ENCODE measurements around the gene C9.

Gene C9

DNA sequence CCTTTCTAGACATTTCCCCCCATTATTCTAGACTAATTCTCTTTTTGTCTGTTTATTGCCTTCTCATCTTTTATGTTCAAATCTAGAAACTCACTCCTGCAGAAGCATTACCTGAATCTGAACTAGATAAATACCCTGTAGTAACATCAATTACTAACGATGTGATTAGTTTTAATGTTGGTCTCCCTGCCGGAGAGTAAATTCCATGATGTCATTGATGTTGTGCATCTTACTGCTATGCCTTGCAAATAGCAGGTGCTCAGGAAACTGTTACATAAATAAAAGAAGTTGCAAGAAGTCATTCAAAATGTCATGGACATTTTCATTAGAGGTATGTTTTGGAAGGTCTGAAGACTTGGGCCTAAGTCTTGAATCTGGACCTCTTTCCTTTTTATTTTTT lies 23.0 kb upstream of the C9 start:
- Histone ChIP-seq H3K4me3 (ENCODE audit: low read depth, low read length) (no peak overlapping the region), H3K9me3 (ENCODE audit: control insufficient read depth, insufficient read depth, low read depth, low read length) (no peaks in the 10 kb centered on the region)

DNA sequence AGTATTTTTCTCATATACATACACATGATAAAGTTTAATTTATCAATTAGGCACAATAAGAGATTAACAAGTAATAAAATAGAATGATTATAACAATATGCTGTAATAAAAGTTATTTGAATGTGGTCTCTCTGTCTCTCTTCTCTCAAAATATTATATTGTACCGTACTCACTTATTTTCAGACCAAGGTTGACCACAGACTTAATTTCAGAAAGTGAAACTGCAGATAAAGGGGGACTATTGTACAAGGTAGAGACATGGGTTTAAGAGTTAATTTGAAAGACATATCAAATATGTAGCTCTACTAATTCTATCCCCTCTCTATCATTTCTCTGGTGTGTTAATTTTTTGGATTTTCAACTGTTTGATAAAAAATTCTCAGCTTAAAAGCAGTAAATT lies 20.0 kb upstream of the C9 start:
- no peak overlapping the region for H3K4me3 ChIP-seq (ENCODE audit: low read depth, low read length)
- no peaks in the 10 kb centered on the region for H3K4me1 ChIP-seq (ENCODE audit: control insufficient read depth, insufficient read depth, low read length)
- POLR2A ChIA-PET, result no interaction called here
- H3K9me3 ChIP-seq (ENCODE audit: control insufficient read depth, insufficient read depth, low read depth, low read length), result no peaks in the 10 kb centered on the region
- no peak overlapping the region for H3K27ac ChIP-seq (ENCODE audit: extremely low read depth, low read depth, low read length)
- no peak for TF ChIP-seq ZNF660 (tag by site-specific recombination; IDR thresholded peaks at IDR 0.05)
- TF ChIP-seq, protein P1, sequence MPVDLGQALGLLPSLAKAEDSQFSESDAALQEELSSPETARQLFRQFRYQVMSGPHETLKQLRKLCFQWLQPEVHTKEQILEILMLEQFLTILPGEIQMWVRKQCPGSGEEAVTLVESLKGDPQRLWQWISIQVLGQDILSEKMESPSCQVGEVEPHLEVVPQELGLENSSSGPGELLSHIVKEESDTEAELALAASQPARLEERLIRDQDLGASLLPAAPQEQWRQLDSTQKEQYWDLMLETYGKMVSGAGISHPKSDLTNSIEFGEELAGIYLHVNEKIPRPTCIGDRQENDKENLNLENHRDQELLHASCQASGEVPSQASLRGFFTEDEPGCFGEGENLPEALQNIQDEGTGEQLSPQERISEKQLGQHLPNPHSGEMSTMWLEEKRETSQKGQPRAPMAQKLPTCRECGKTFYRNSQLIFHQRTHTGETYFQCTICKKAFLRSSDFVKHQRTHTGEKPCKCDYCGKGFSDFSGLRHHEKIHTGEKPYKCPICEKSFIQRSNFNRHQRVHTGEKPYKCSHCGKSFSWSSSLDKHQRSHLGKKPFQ (tag by site-specific recombination; IDR thresholded peaks at IDR 0.05), result no peak
- TF ChIP-seq ZNF394 (tag by site-specific recombination; IDR thresholded peaks at IDR 0.05; ENCODE audit: borderline replicate concordance), result no peak
- no peak for TF ChIP-seq ZNF19 (tag by site-specific recombination; IDR thresholded peaks at IDR 0.05; ENCODE audit: low read depth)
- TF ChIP-seq ZNF274 (IDR thresholded peaks at IDR 0.05; ENCODE audit: low read length), result no peak
- no peak for TF ChIP-seq ZNF274 (tag by site-specific recombination; IDR thresholded peaks at IDR 0.05; ENCODE audit: borderline replicate concordance)
- no peak for TF ChIP-seq ZNF473 (tag by site-specific recombination; IDR thresholded peaks at IDR 0.05)
- no peak for TF ChIP-seq ZNF10 (tag by site-specific recombination; IDR thresholded peaks at IDR 0.05)
- no peak for TF ChIP-seq ZBTB8A (tag by site-specific recombination; IDR thresholded peaks at IDR 0.05)
- no peak for TF ChIP-seq ZNF677 (tag by site-specific recombination; IDR thresholded peaks at IDR 0.05)
- no peak for TF ChIP-seq ZNF610 (tag by site-specific recombination; IDR thresholded peaks at IDR 0.05; ENCODE audit: borderline replicate concordance)
- peaks cover 3 to 35% of the 10 kb centered on the region in 2 experiments for H3K36me3 ChIP-seq (ENCODE audit: control insufficient read depth in 2 of 2, insufficient read depth in 1 of 2, low read length in 2 of 2)
- CTCF ChIA-PET, result interaction anchor here (0.6 to 5.4 kb wide), 4 partner anchors 8 to 186 kb away, joined by 4 to 35 read pairs (median 7); no protein-coding TSS in a partner anchor

More for the DNA sequence above, 23.0 kb upstream of the C9 start:
- Histone ChIP-seq H3K27ac (ENCODE audit: extremely low read depth, low read depth, low read length) (no peak overlapping the region), H3K36me3 (ENCODE audit: control insufficient read depth in 2 of 2, insufficient read depth in 1 of 2, low read length in 2 of 2) (peaks cover 3 to 38% of the 10 kb centered on the region in 2 experiments), H3K4me1 (ENCODE audit: control insufficient read depth, insufficient read depth, low read length) (no peaks in the 10 kb centered on the region)
- TF ChIP-seq, protein P2, sequence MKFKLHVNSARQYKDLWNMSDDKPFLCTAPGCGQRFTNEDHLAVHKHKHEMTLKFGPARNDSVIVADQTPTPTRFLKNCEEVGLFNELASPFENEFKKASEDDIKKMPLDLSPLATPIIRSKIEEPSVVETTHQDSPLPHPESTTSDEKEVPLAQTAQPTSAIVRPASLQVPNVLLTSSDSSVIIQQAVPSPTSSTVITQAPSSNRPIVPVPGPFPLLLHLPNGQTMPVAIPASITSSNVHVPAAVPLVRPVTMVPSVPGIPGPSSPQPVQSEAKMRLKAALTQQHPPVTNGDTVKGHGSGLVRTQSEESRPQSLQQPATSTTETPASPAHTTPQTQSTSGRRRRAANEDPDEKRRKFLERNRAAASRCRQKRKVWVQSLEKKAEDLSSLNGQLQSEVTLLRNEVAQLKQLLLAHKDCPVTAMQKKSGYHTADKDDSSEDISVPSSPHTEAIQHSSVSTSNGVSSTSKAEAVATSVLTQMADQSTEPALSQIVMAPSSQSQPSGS (tag by site-specific recombination; IDR thresholded peaks at IDR 0.05; ENCODE audit: low read depth), result peak; percentile 54
- no peak for TF ChIP-seq ZNF335 (tag by site-specific recombination; conservative IDR thresholded peaks at IDR 0.05)
- ChIA-PET POLR2A (no interaction called here), CTCF (interaction anchor here (1.7 kb wide), 1 partner anchor 11 kb away, joined by 12 read pairs; no protein-coding TSS in a partner anchor)

DNA sequence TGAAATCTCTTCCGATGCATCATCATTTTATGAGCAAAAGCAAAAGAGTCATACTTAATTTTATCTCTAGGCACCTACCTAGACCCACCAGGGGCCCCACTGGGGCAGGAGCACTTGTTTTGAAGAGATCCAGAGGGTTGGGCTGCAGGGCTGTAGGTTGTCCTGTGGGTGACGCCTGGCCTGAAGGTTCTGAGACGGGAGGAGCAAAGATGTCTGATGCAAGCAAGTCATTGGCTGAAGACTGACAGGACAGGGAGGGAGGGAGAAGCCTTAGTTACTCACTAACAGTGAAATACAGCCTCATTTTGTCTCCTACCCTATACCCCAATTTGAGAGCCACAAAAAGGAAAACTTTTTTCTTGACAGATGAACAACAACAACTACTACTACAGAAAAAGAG lies 17.1 kb upstream of the C9 start:
- CTCF ChIA-PET, result interaction anchor here (0.5 to 5.4 kb wide), 2 partner anchors 166 to 231 kb away, joined by 3 to 35 read pairs; no protein-coding TSS in a partner anchor
- POLR2A ChIA-PET, result no interaction called here
- no peaks in the 10 kb centered on the region for H3K9me3 ChIP-seq (ENCODE audit: control insufficient read depth, insufficient read depth, low read depth, low read length)
- peaks cover 0 to 22% of the 10 kb centered on the region in 2 experiments; a peak in 2 of 3 replicates for H3K36me3 ChIP-seq (ENCODE audit: control insufficient read depth in 2 of 2, insufficient read depth in 1 of 2, low read length in 2 of 2)
- no peak overlapping the region for H3K27ac ChIP-seq (ENCODE audit: extremely low read depth, low read depth, low read length)
- H3K4me1 ChIP-seq (ENCODE audit: control insufficient read depth, insufficient read depth, low read length), result no peaks in the 10 kb centered on the region
- H3K4me3 ChIP-seq (ENCODE audit: low read depth, low read length), result no peak overlapping the region
- TF ChIP-seq, protein P3, sequence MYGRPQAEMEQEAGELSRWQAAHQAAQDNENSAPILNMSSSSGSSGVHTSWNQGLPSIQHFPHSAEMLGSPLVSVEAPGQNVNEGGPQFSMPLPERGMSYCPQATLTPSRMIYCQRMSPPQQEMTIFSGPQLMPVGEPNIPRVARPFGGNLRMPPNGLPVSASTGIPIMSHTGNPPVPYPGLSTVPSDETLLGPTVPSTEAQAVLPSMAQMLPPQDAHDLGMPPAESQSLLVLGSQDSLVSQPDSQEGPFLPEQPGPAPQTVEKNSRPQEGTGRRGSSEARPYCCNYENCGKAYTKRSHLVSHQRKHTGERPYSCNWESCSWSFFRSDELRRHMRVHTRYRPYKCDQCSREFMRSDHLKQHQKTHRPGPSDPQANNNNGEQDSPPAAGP (tag by site-specific recombination; IDR thresholded peaks at IDR 0.05), result no peak
- TF ChIP-seq, protein P4, sequence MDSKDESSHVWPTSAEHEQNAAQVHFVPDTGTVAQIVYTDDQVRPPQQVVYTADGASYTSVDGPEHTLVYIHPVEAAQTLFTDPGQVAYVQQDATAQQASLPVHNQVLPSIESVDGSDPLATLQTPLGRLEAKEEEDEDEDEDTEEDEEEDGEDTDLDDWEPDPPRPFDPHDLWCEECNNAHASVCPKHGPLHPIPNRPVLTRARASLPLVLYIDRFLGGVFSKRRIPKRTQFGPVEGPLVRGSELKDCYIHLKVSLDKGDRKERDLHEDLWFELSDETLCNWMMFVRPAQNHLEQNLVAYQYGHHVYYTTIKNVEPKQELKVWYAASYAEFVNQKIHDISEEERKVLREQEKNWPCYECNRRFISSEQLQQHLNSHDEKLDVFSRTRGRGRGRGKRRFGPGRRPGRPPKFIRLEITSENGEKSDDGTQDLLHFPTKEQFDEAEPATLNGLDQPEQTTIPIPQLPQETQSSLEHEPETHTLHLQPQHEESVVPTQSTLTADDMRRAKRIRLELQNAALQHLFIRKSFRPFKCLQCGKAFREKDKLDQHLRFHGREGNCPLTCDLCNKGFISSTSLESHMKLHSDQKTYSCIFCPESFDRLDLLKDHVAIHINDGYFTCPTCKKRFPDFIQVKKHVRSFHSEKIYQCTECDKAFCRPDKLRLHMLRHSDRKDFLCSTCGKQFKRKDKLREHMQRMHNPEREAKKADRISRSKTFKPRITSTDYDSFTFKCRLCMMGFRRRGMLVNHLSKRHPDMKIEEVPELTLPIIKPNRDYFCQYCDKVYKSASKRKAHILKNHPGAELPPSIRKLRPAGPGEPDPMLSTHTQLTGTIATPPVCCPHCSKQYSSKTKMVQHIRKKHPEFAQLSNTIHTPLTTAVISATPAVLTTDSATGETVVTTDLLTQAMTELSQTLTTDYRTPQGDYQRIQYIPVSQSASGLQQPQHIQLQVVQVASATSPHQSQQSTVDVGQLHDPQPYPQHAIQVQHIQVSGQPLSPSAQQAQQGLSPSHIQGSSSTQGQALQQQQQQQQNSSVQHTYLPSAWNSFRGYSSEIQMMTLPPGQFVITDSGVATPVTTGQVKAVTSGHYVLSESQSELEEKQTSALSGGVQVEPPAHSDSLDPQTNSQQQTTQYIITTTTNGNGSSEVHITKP (tag by site-specific recombination; IDR thresholded peaks at IDR 0.05), result no peak
- no peak for TF ChIP-seq GLI2 (tag by site-specific recombination; IDR thresholded peaks at IDR 0.05; ENCODE audit: borderline replicate concordance, low read depth)
- no peak for TF ChIP-seq ZSCAN16 (tag by site-specific recombination; IDR thresholded peaks at IDR 0.05)
- no peak for TF ChIP-seq KLF9 (tag by site-specific recombination; IDR thresholded peaks at IDR 0.05; ENCODE audit: low read depth)
- TF ChIP-seq ZNF600 (tag by site-specific recombination; IDR thresholded peaks at IDR 0.05), result no peak
- no peak for TF ChIP-seq ZNF202 (tag by site-specific recombination; IDR thresholded peaks at IDR 0.05; ENCODE audit: borderline replicate concordance)
- no peak for TF ChIP-seq RBAK (tag by site-specific recombination; IDR thresholded peaks at IDR 0.05)
- no peak for TF ChIP-seq KLF1 (tag by site-specific recombination; IDR thresholded peaks at IDR 0.05)
- no peak for TF ChIP-seq ZNF629 (tag by site-specific recombination; IDR thresholded peaks at IDR 0.05)
- TF ChIP-seq, protein P5, sequence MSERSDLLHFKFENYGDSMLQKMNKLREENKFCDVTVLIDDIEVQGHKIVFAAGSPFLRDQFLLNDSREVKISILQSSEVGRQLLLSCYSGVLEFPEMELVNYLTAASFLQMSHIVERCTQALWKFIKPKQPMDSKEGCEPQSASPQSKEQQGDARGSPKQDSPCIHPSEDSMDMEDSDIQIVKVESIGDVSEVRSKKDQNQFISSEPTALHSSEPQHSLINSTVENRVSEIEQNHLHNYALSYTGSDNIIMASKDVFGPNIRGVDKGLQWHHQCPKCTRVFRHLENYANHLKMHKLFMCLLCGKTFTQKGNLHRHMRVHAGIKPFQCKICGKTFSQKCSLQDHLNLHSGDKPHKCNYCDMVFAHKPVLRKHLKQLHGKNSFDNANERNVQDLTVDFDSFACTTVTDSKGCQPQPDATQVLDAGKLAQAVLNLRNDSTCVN (tag by site-specific recombination; optimal IDR thresholded peaks at IDR 0.05), result no peak

Measured in HEK293 (cell line).